HUES6 (cell line): ENCODE measurements around the gene KLHDC7B.
A peak's percentile ranks its signal among the peaks of the same experiment; 100 is the strongest.

Experiments
- H3K27ac ChIP-seq: 2 replicates; pipeline ENCODE4 v1.7.0; 2013; ENCODE audit warnings: low read depth, mild to moderate bottlenecking, low read length, inconsistent platforms
- H3K27me3 ChIP-seq: 2 replicates; pipeline ENCODE4 v1.6.1; 2013; ENCODE audit warnings: low read length; ENCODE audit not compliant: control insufficient read depth, insufficient read depth
- H3K36me3 ChIP-seq: 2 replicates; pipeline ENCODE4 v1.6.1; 2013; ENCODE audit warnings: low read length; ENCODE audit not compliant: control insufficient read depth, insufficient read depth
- H3K4me1 ChIP-seq: 2 replicates; pipeline ENCODE4 v1.6.1; 2013; ENCODE audit warnings: low read length; ENCODE audit not compliant: control insufficient read depth, insufficient read depth
- H3K4me3 ChIP-seq: 2 replicates; pipeline ENCODE4 v1.5.1; 2013; ENCODE audit warnings: low read depth, low read length
- H3K9ac ChIP-seq: one replicate; pipeline ENCODE4 v1.6.1; 2013; ENCODE audit warnings: mild to moderate bottlenecking, low read length
- H3K9me3 ChIP-seq: 2 replicates; pipeline ENCODE4 v1.6.1; 2013; ENCODE audit warnings: low read depth, low read length; ENCODE audit not compliant: control insufficient read depth, insufficient read depth

The KLHDC7B gene

GRCh38 chr22:50553310-50553709 is 7.6 kb downstream of the KLHDC7B start:
- Histone ChIP-seq H3K4me3 (no peak overlapping the region), H3K36me3 (no peaks in the 10 kb centered on the region), H3K27ac (no peak overlapping the region), H3K9me3 (no peaks in the 10 kb centered on the region), H3K9ac (no peak overlapping the region), H3K4me1 (no peaks in the 10 kb centered on the region), H3K27me3 (no peaks in the 10 kb centered on the region)

GRCh38 chr22:50556703-50557102 is 11.0 kb downstream of the KLHDC7B start:
- Histone ChIP-seq H3K27me3 (peaks cover 10% of the 10 kb centered on the region; the same call in 1 of the 2 replicates), H3K4me1 (no peaks in the 10 kb centered on the region), H3K9me3 (no peaks in the 10 kb centered on the region), H3K9ac (no peak overlapping the region), H3K36me3 (no peaks in the 10 kb centered on the region), H3K4me3 (no peak overlapping the region), H3K27ac (no peak overlapping the region)

- Histone ChIP-seq H3K4me1 (no peaks in the 10 kb centered on the region), H3K36me3 (no peaks in the 10 kb centered on the region), H3K27ac (no peak overlapping the region), H3K9ac (no peak overlapping the region), H3K9me3 (no peaks in the 10 kb centered on the region), H3K27me3 (peaks cover 30% of the 10 kb centered on the region), H3K4me3 (no peak overlapping the region)
Measured at GRCh38 chr22:50560034-50560433, 14.3 kb downstream of the KLHDC7B start.

GRCh38 chr22:50561401-50562358 is 16.0 kb downstream of the KLHDC7B start:
- H3K4me3 ChIP-seq, result no peak overlapping the region
- no peaks in the 10 kb centered on the region for H3K36me3 ChIP-seq
- no peaks in the 10 kb centered on the region for H3K4me1 ChIP-seq
- H3K9me3 ChIP-seq, result no peaks in the 10 kb centered on the region
- peaks cover 35% of the 10 kb centered on the region for H3K27me3 ChIP-seq
- no peak overlapping the region for H3K9ac ChIP-seq
- H3K27ac ChIP-seq, result no peak overlapping the region

- H3K27ac ChIP-seq, result no peak within 1 kb of the TSS
- no peaks in the 10 kb centered on the region for H3K9me3 ChIP-seq
Measured at GRCh38 chr22:50562523-50563412, 17.1 kb downstream of the KLHDC7B start, which contains the start of gene SYCE3. SYCE3 (minus strand) TSS chr22:50562919; CDS start chr22:50556405, 6,514 bp downstream.

GRCh38 chr22:50563413-50564160 is 17.9 kb downstream of the KLHDC7B start:
- Histone ChIP-seq H3K27ac (no peak overlapping the region), H3K4me3 (peak overlapping the region; percentile 86), H3K9ac (peak overlapping the region; percentile 1)

More at GRCh38 chr22:50562523-50563412, 17.1 kb downstream of the KLHDC7B start, which contains the start of gene SYCE3:
- peak within 1 kb of the TSS; percentile 86 for H3K4me3 ChIP-seq
- peaks cover 5% of the 10 kb centered on the region for H3K36me3 ChIP-seq
- peak within 1 kb of the TSS; percentile 1 for H3K9ac ChIP-seq
- peaks cover 35% of the 10 kb centered on the region for H3K27me3 ChIP-seq
- H3K4me1 ChIP-seq, result no peaks in the 10 kb centered on the region

GRCh38 chr22:50564289-50564688 is 18.6 kb downstream of the KLHDC7B start:
- H3K36me3 ChIP-seq, result peaks cover 17% of the 10 kb centered on the region
- H3K27me3 ChIP-seq, result peaks cover 30% of the 10 kb centered on the region
- H3K9ac ChIP-seq, result no peak overlapping the region
- H3K4me3 ChIP-seq, result no peak overlapping the region
- no peak overlapping the region for H3K27ac ChIP-seq
- H3K4me1 ChIP-seq, result no peaks in the 10 kb centered on the region
- no peaks in the 10 kb centered on the region for H3K9me3 ChIP-seq

More at GRCh38 chr22:50563413-50564160, 17.9 kb downstream of the KLHDC7B start:
- Histone ChIP-seq H3K4me1 (no peaks in the 10 kb centered on the region), H3K27me3 (peaks cover 33% of the 10 kb centered on the region), H3K36me3 (peaks cover 10% of the 10 kb centered on the region), H3K9me3 (no peaks in the 10 kb centered on the region)

- no peak overlapping the region for H3K4me3 ChIP-seq
- peaks cover 51% of the 10 kb centered on the region for H3K36me3 ChIP-seq
- no peaks in the 10 kb centered on the region for H3K9me3 ChIP-seq
- H3K27me3 ChIP-seq, result peaks cover 25% of the 10 kb centered on the region
- H3K27ac ChIP-seq, result no peak overlapping the region
- H3K4me1 ChIP-seq, result no peaks in the 10 kb centered on the region
- H3K9ac ChIP-seq, result no peak overlapping the region
Measured at GRCh38 chr22:50567721-50568252, 22.1 kb downstream of the KLHDC7B start.

GRCh38 chr22:50568626-50569025 is 22.9 kb downstream of the KLHDC7B start:
- Histone ChIP-seq H3K4me3 (no peak overlapping the region), H3K27ac (no peak overlapping the region), H3K4me1 (no peaks in the 10 kb centered on the region), H3K9me3 (no peaks in the 10 kb centered on the region), H3K36me3 (peaks cover 60% of the 10 kb centered on the region), H3K27me3 (peaks cover 18% of the 10 kb centered on the region), H3K9ac (no peak overlapping the region)

- Histone ChIP-seq H3K9ac (no peak overlapping the region), H3K9me3 (no peaks in the 10 kb centered on the region), H3K4me1 (no peaks in the 10 kb centered on the region), H3K36me3 (peaks cover 64% of the 10 kb centered on the region), H3K4me3 (no peak overlapping the region), H3K27ac (no peak overlapping the region), H3K27me3 (peaks cover 14% of the 10 kb centered on the region; the same call in 1 of the 2 replicates)
Measured at GRCh38 chr22:50569041-50569459, 23.4 kb downstream of the KLHDC7B start.
